H9 (cell line): ENCODE data around the gene PPFIA4. TPM values are rescaled to one million over a fixed set of nuclear protein-coding genes. Genes with fewer than 3 reads are reported as not detected.

Experiments
- DNase-seq: peaks from one replicate; pipeline ENCODE4 v3.0.0-alpha.2; 2017
- H2AFZ ChIP-seq: one replicate; pipeline ENCODE4 v1.6.1; 2013; ENCODE audit warnings: mild to moderate bottlenecking, low read length, control low read depth, moderate library complexity
- H2AK5ac ChIP-seq: 2 replicates; pipeline ENCODE4 v1.6.1; 2013; ENCODE audit warnings: low read length, control low read depth, mixed read lengths; ENCODE audit not compliant: insufficient read length
- H2BK120ac ChIP-seq: one replicate; pipeline ENCODE4 v1.6.1; 2013; ENCODE audit warnings: low read depth, mild to moderate bottlenecking, low read length, control low read depth, inconsistent platforms; ENCODE audit not compliant: poor library complexity, severe bottlenecking
- H2BK12ac ChIP-seq: 2 replicates; pipeline ENCODE4 v1.6.1; 2013; ENCODE audit warnings: low read length, control low read depth, mixed read lengths, low read depth; ENCODE audit not compliant: insufficient read length
- H2BK15ac ChIP-seq: 2 replicates; pipeline ENCODE4 v1.6.1; 2013; ENCODE audit warnings: low read depth, low read length, control low read depth
- H2BK20ac ChIP-seq: one replicate; pipeline ENCODE4 v1.6.1; 2013; ENCODE audit warnings: low read depth, mild to moderate bottlenecking, low read length, control low read depth, inconsistent platforms; ENCODE audit not compliant: poor library complexity, severe bottlenecking
- H2BK5ac ChIP-seq: 2 replicates; pipeline ENCODE4 v1.6.1; 2013; ENCODE audit warnings: low read length, control low read depth, mixed read lengths; ENCODE audit not compliant: insufficient read length
- H3K14ac ChIP-seq: 2 replicates; pipeline ENCODE4 v1.6.1; 2013; ENCODE audit warnings: low read length, control low read depth; ENCODE audit not compliant: insufficient read depth
- H3K18ac ChIP-seq: 2 replicates; pipeline ENCODE4 v1.6.1; 2013; ENCODE audit warnings: low read depth, mild to moderate bottlenecking, mixed read lengths, low read length, control low read depth; ENCODE audit not compliant: insufficient read length
- H3K23ac ChIP-seq: 2 replicates; pipeline ENCODE4 v1.6.1; 2013; ENCODE audit warnings: low read length, control low read depth, mixed read lengths, low read depth; ENCODE audit not compliant: insufficient read length
- H3K23me2 ChIP-seq: 2 replicates; pipeline ENCODE4 v1.6.1; 2013; ENCODE audit warnings: low read depth, mild to moderate bottlenecking, mixed read lengths, low read length, control low read depth; ENCODE audit not compliant: insufficient read length, poor library complexity, severe bottlenecking
- H3K27ac ChIP-seq: 2 replicates; pipeline ENCODE4 v1.5.1; 2013; ENCODE audit warnings: low read length, control low read depth, mixed read lengths, low read depth; ENCODE audit not compliant: insufficient read length
- H3K27me3 ChIP-seq: 2 replicates; pipeline ENCODE4 v1.6.1; 2013; ENCODE audit warnings: low read length, control low read depth, inconsistent platforms; ENCODE audit not compliant: insufficient read depth
- H3K4ac ChIP-seq: 2 replicates; pipeline ENCODE4 v1.6.1; 2013; ENCODE audit warnings: low read depth, mild to moderate bottlenecking, control low read depth, inconsistent platforms, low read length, moderate library complexity
- H3K4me1 ChIP-seq: 2 replicates; pipeline ENCODE4 v1.6.1; 2013; ENCODE audit warnings: low read length, control low read depth, inconsistent platforms; ENCODE audit not compliant: insufficient read depth
- H3K4me2 ChIP-seq: 2 replicates; pipeline ENCODE4 v1.6.1; 2013; ENCODE audit warnings: low read length, control low read depth, mixed read lengths; ENCODE audit not compliant: insufficient read length, insufficient read depth
- H3K56ac ChIP-seq: 2 replicates; pipeline ENCODE4 v1.6.1; 2013; ENCODE audit warnings: low read depth, mild to moderate bottlenecking, mixed read lengths, low read length, control low read depth; ENCODE audit not compliant: insufficient read length
- H3K79me1 ChIP-seq: 2 replicates; pipeline ENCODE4 v1.6.1; 2013; ENCODE audit warnings: low read depth, mild to moderate bottlenecking, moderate library complexity, low read length, control low read depth, inconsistent platforms; ENCODE audit not compliant: insufficient read depth, poor library complexity, severe bottlenecking
- H3K79me2 ChIP-seq: 2 replicates; pipeline ENCODE4 v1.6.1; 2013; ENCODE audit warnings: low read length, control low read depth, inconsistent platforms; ENCODE audit not compliant: insufficient read depth
- H3K9ac ChIP-seq: 2 replicates; pipeline ENCODE4 v1.6.1; 2013; ENCODE audit warnings: low read length, control low read depth, mixed read lengths; ENCODE audit not compliant: insufficient read length; ENCODE audit errors: extremely low read depth
- H3K9me3 ChIP-seq: one replicate; pipeline ENCODE4 v1.6.1; 2013; ENCODE audit warnings: low read depth, low read length, inconsistent platforms; ENCODE audit not compliant: control insufficient read depth
- H3T11ph ChIP-seq: one replicate; pipeline ENCODE4 v1.6.1; 2013; ENCODE audit warnings: mild to moderate bottlenecking, low read length, control low read depth, inconsistent platforms
- H4K20me1 ChIP-seq: one replicate; pipeline ENCODE4 v1.6.1; 2013; ENCODE audit not compliant: control insufficient read depth, insufficient read length, insufficient read depth
- H4K5ac ChIP-seq: 2 replicates; pipeline ENCODE4 v1.6.1; 2013; ENCODE audit warnings: low read depth, mild to moderate bottlenecking, mixed read lengths, low read length, control low read depth; ENCODE audit not compliant: insufficient read length
- H4K8ac ChIP-seq: replicated peaks from 2 replicates; pipeline ENCODE4 v1.6.1; 2013; ENCODE audit warnings: low read length, control low read depth, mixed read lengths, low read depth; ENCODE audit not compliant: insufficient read length
- H4K91ac ChIP-seq: 2 replicates; pipeline ENCODE4 v1.6.1; 2013; ENCODE audit warnings: low read depth, mild to moderate bottlenecking, moderate library complexity, mixed read lengths, low read length, control low read depth; ENCODE audit not compliant: insufficient read length
- H3K27ac Mint-ChIP-seq, 3 experiments: 2 replicates in 2 of 3; 3 replicates in 1 of 3; pipeline ENCODE4 v1.8.0; 2020 to 2021; ENCODE audit warnings: mixed read lengths in 3 of 3, mild to moderate bottlenecking in 1 of 3, moderate library complexity in 1 of 3
- H3K27me3 Mint-ChIP-seq: 2 replicates; pipeline ENCODE4 v1.8.0; 2021; ENCODE audit warnings: low read depth, mild to moderate bottlenecking, moderate library complexity, mixed read lengths
- H3K36me3 Mint-ChIP-seq, 3 experiments: 2 replicates in 2 of 3; 3 replicates in 1 of 3; pipeline ENCODE4 v1.8.0; 2020 to 2021; ENCODE audit warnings: low read depth in 3 of 3, mixed read lengths in 3 of 3; ENCODE audit not compliant: insufficient read depth in 1 of 3
- H3K4me1 Mint-ChIP-seq, 2 experiments: 2 replicates each; pipeline ENCODE4 v1.8.0; 2020; ENCODE audit warnings: mixed read lengths in 2 of 2
- H3K4me3 Mint-ChIP-seq, 2 experiments: 2 replicates in 1 of 2; 3 replicates in 1 of 2; pipeline ENCODE4 v1.8.0; 2020 to 2021; ENCODE audit warnings: mild to moderate bottlenecking in 2 of 2, mixed read lengths in 2 of 2, moderate library complexity in 1 of 2
- H3K9me3 Mint-ChIP-seq, 2 experiments: 2 replicates in 1 of 2; 3 replicates in 1 of 2; pipeline ENCODE4 v1.8.0; 2020; ENCODE audit warnings: mild to moderate bottlenecking in 2 of 2, mixed read lengths in 2 of 2, moderate library complexity in 1 of 2
- CTCF ChIP-seq: fragments of 200-600 bp; sonication (generic); conservative IDR thresholded peaks from 3 replicates; pipeline ENCODE4 v1.8.0; 2021; ENCODE audit warnings: antibody characterized with exemption, mild to moderate bottlenecking
- WGBS: extraction: QIAGEN DNeasy Blood & Tissue Kit; methylation state at CpG from one replicate; pipeline ENCODE4 v1.1.7; 2013; ENCODE audit warnings: missing lambda C conversion rate, low lambda C conversion rate, mixed read lengths; ENCODE audit not compliant: insufficient read length; ENCODE audit errors: extremely low coverage; 5-methylcytosine and 5-hydroxymethylcytosine counted together
- total RNA-seq: library from RNA; stranded (reverse); gene quantifications from 2 replicates; pipeline ENCODE4 v1.2.1, GENCODE V29; 2021

PPFIA4 gene
- total RNA-seq, 1 experiment from 2014 or later, result 3.9 TPM

- H3K27ac ChIP-seq, result no peak overlapping the region
- no peak overlapping the region for H3K9ac ChIP-seq
- peaks cover 7% of the 10 kb centered on the region; the same call in 1 of the 2 replicates for H3K4me1 ChIP-seq
- no peak overlapping the region for H2BK5ac ChIP-seq
- H2BK15ac ChIP-seq, result no peak overlapping the region
- no peak overlapping the region for H2AK5ac ChIP-seq
- no peak overlapping the region for H2BK120ac ChIP-seq
- no peak overlapping the region for H2BK12ac ChIP-seq
- Mint-ChIP-seq H3K4me1 (peaks cover 24 to 32% of the 10 kb centered on the region in 2 experiments), H3K9me3 (no peaks in the 10 kb centered on the region), H3K27me3 (peaks cover 3% of the 10 kb centered on the region), H3K27ac (no peak overlapping the region; a peak in 1 of 7 replicates), H3K36me3 (peaks cover 1 to 11% (median 2%) of the 10 kb centered on the region in 3 experiments; a peak in 4 of 7 replicates), H3K4me3 (no peak overlapping the region)
- H3K79me2 ChIP-seq, result no peaks in the 10 kb centered on the region
- H3K18ac ChIP-seq, result no peak overlapping the region
- H3K4ac ChIP-seq, result no peak overlapping the region
- no peaks in the 10 kb centered on the region for H4K20me1 ChIP-seq
- no peak overlapping the region for H3K23ac ChIP-seq
- H4K91ac ChIP-seq, result no peak overlapping the region
- DNase-seq, result peak; percentile 19
- no peak overlapping the region for H4K5ac ChIP-seq
- H3K9me3 ChIP-seq, result no peaks in the 10 kb centered on the region
- H3T11ph ChIP-seq, result no peak overlapping the region
- TF ChIP-seq CTCF, result no peak
- no peak overlapping the region for H3K56ac ChIP-seq
- H2AFZ ChIP-seq, result no peak overlapping the region
- WGBS, result no CpG with 5 or more reads among the region's 10 CpGs
- no peak overlapping the region for H3K4me2 ChIP-seq
- no peaks in the 10 kb centered on the region for H3K27me3 ChIP-seq
- no peaks in the 10 kb centered on the region for H3K79me1 ChIP-seq
- H4K8ac ChIP-seq, result no peak overlapping the region
- H2BK20ac ChIP-seq, result no peak overlapping the region
- H3K14ac ChIP-seq, result no peak overlapping the region
- H3K23me2 ChIP-seq, result no peaks in the 10 kb centered on the region
These were observed 11.4 kb downstream of the PPFIA4 start for GRCh38 chr1:203037509-203038190.
